Colonic mucosa (tissue), 4 donors: ENCODE measurements around the gene CCDC60. TPM values are rescaled to one million over a fixed set of nuclear protein-coding genes. Genes with fewer than 3 reads are reported as not detected.
"Not testable (repeated sequence)": the region's sequence is repeated elsewhere in the genome, so short reads cannot be mapped to it uniquely, and the experiment has no call there.

Experiments
- DNase-seq: peaks from one replicate; pipeline ENCODE4 v3.0.0-alpha.2; 2020
- H3K27ac ChIP-seq: fragments of 200-600 bp; one replicate; pipeline ENCODE4 v1.8.0; 2021
- H3K27me3 ChIP-seq: fragments of 200-600 bp; one replicate; pipeline ENCODE4 v1.8.0; 2021
- H3K36me3 ChIP-seq: fragments of 200-600 bp; one replicate; pipeline ENCODE4 v1.8.0; 2021
- H3K4me1 ChIP-seq: fragments of 200-600 bp; one replicate; pipeline ENCODE4 v1.8.0; 2021; ENCODE audit warnings: mild to moderate bottlenecking
- H3K4me3 ChIP-seq: fragments of 200-600 bp; one replicate; pipeline ENCODE4 v1.8.0; 2021
- H3K9ac ChIP-seq, 2 donors: one replicate each; pipeline ENCODE4 v1.7.0; 2013; ENCODE audit warnings: control low read depth in 2 of 2, low read depth in 2 of 2, low read length in 2 of 2
- H3K9me3 ChIP-seq: fragments of 200-600 bp; one replicate; pipeline ENCODE4 v1.8.0; 2021
- CTCF ChIP-seq: fragments of 200-600 bp; IDR thresholded peaks from one replicate; pipeline ENCODE4 v1.8.0; 2022; ENCODE audit warnings: antibody characterized with exemption, mild to moderate bottlenecking
- intact Hi-C: fragments of 100-400 bp; cut with DNase I; formaldehyde crosslinking; loops from one replicate; pipeline ENCODE4 v1.14.1; 2022
- total RNA-seq, 2 donors: library from RNA; stranded (reverse); fragmentation: NEBNext Ultra II Directional in 1 of 2; extraction: Animal tissue kit (Norgen Biotek cat#: 25700) in 1 of 2; gene quantifications; one replicate each; pipeline ENCODE4 v1.2.1, GENCODE V29; 2021
- donor health status: healthy.
- donor health status: DM: no; HTN: no; CAD: no.
- donor health status: DM: no; HTN: no; CAD: no.

CCDC60 gene
- total RNA-seq, 2 donors from 2014 or later: 1.3 to 2.3 TPM

- Histone ChIP-seq H3K27ac (no peak overlapping the region), H3K36me3 (no peaks in the 10 kb centered on the region), H3K9ac (no peak overlapping the region), H3K4me1 (no peaks in the 10 kb centered on the region), H3K27me3 (no peaks in the 10 kb centered on the region), H3K4me3 (no peak overlapping the region), H3K9me3 (no peaks in the 10 kb centered on the region)
- intact Hi-C loops: no loop called here
- TF ChIP-seq CTCF: no peak
- no peak for DNase-seq
Observed at GRCh38 chr12:119354172-119354571, 19.6 kb downstream of the CCDC60 start.

GRCh38 chr12:119360366-119360765 is 25.8 kb downstream of the CCDC60 start:
- H3K4me1 ChIP-seq, H3K27me3 ChIP-seq, H3K9me3 ChIP-seq, H3K27ac ChIP-seq, DNase-seq, H3K36me3 ChIP-seq, intact Hi-C loops, H3K9ac ChIP-seq, H3K4me3 ChIP-seq: not testable (repeated sequence)

GRCh38 chr12:119363037-119363436 is 28.5 kb downstream of the CCDC60 start:
- DNase-seq: no peak
- no peaks in the 10 kb centered on the region for H3K27me3 ChIP-seq
- no peak for TF ChIP-seq CTCF
- no peak overlapping the region for H3K9ac ChIP-seq
- no peaks in the 10 kb centered on the region for H3K36me3 ChIP-seq
- no peaks in the 10 kb centered on the region for H3K4me1 ChIP-seq
- no peak overlapping the region for H3K4me3 ChIP-seq
- H3K9me3 ChIP-seq: no peaks in the 10 kb centered on the region
- no peak overlapping the region for H3K27ac ChIP-seq
- intact Hi-C loops: no loop called here

- H3K4me3 ChIP-seq: no peak overlapping the region
- H3K36me3 ChIP-seq: no peaks in the 10 kb centered on the region
- TF ChIP-seq CTCF: no peak
- no peaks in the 10 kb centered on the region for H3K4me1 ChIP-seq
- H3K27ac ChIP-seq: no peak overlapping the region
- DNase-seq: no peak
- no peak overlapping the region for H3K9ac ChIP-seq
- H3K9me3 ChIP-seq: no peaks in the 10 kb centered on the region
- intact Hi-C loops: no loop called here
- H3K27me3 ChIP-seq: no peaks in the 10 kb centered on the region
Observed at GRCh38 chr12:119363490-119363889, 29.0 kb downstream of the CCDC60 start.

- no peaks in the 10 kb centered on the region for H3K9me3 ChIP-seq
- H3K27me3 ChIP-seq: no peaks in the 10 kb centered on the region
- no peaks in the 10 kb centered on the region for H3K4me1 ChIP-seq
- DNase-seq: no peak
- intact Hi-C loops: no loop called here
- H3K36me3 ChIP-seq: no peaks in the 10 kb centered on the region
- no peak overlapping the region for H3K9ac ChIP-seq
- H3K27ac ChIP-seq: no peak overlapping the region
- H3K4me3 ChIP-seq: no peak overlapping the region
- TF ChIP-seq CTCF: no peak
Observed at GRCh38 chr12:119365451-119365850, 30.9 kb downstream of the CCDC60 start.

- Histone ChIP-seq H3K4me1 (no peaks in the 10 kb centered on the region), H3K9ac (no peak overlapping the region), H3K27me3 (no peaks in the 10 kb centered on the region), H3K9me3 (no peaks in the 10 kb centered on the region), H3K4me3 (no peak overlapping the region), H3K36me3 (no peaks in the 10 kb centered on the region), H3K27ac (no peak overlapping the region)
- TF ChIP-seq CTCF: no peak
- intact Hi-C loops: no loop called here
- no peak for DNase-seq
Observed at GRCh38 chr12:119366007-119366406, 31.5 kb downstream of the CCDC60 start.
